Stimulated activated CD4-positive, alpha-beta T cell treated with anti-CD3 and anti-CD28 coated beads, TNF-alpha, amount 100 ng/mL, for 1 hour (primary cell): ENCODE data around the gene ELF3.
"Not testable (repeated sequence)": the region's sequence is repeated elsewhere in the genome, so short reads cannot be mapped to it uniquely, and the experiment has no call there.

Experiments used
- DNase-seq, 3 donors: peaks; one replicate each; pipeline ENCODE4 v3.0.0-alpha.2; 2020; ENCODE audit warnings: low read depth in 3 of 3, low spot score in 1 of 3

The ELF3 gene

GRCh38 chr1:202064889-202065312 lies 54.5 kb downstream of the ELF3 start:
- not testable (repeated sequence) for DNase-seq
